GM12878 (cell line): ENCODE measurements around the gene POLRMT. TPM values are rescaled to one million over a fixed set of nuclear protein-coding genes. Genes with fewer than 3 reads are reported as not detected.

Experiments used
- CTCF ChIP-seq, 3 experiments: IDR thresholded peaks in 2 of 3; conservative IDR thresholded peaks in 1 of 3; 2 replicates each; pipeline ENCODE4 v1.5.1; 2011; ENCODE audit warnings: low read depth in 3 of 3, low read length in 3 of 3, mild to moderate bottlenecking in 3 of 3, control low read depth in 2 of 3, moderate library complexity in 2 of 3, inconsistent platforms in 1 of 3, mixed read lengths in 1 of 3; ENCODE audit not compliant: control insufficient read depth in 2 of 3, insufficient read depth in 1 of 3; ENCODE audit errors: extremely low read depth in 1 of 3
- FOXM1 ChIP-seq: IDR thresholded peaks from 2 replicates; pipeline ENCODE4 v1.6.1; 2012; ENCODE audit warnings: low read depth, mild to moderate bottlenecking, inconsistent platforms, low read length, moderate library complexity
- IKZF1 ChIP-seq: fragments of 450-650 bp; conservative IDR thresholded peaks from 2 replicates; pipeline ENCODE4 v1.6.1; 2017; ENCODE audit warnings: antibody characterized with exemption, mild to moderate bottlenecking
- IRF5 ChIP-seq: fragments of 450-650 bp; IDR thresholded peaks from 2 replicates; pipeline ENCODE4 v1.6.1; 2017; ENCODE audit warnings: borderline replicate concordance
- JUND ChIP-seq: IDR thresholded peaks from 2 replicates; pipeline ENCODE4 v1.6.1; 2012; ENCODE audit warnings: low read depth, mild to moderate bottlenecking, low read length, improper control_type of control experiment, moderate library complexity
- LARP7 ChIP-seq: fragments of 450-650 bp; IDR thresholded peaks from 2 replicates; pipeline ENCODE4 v1.6.1; 2017; ENCODE audit warnings: mild to moderate bottlenecking
- NR2F1 ChIP-seq: fragments of 450-650 bp; conservative IDR thresholded peaks from 2 replicates; pipeline ENCODE4 v1.6.1; 2017; ENCODE audit warnings: mild to moderate bottlenecking
- RB1 ChIP-seq: fragments of 450-650 bp; formaldehyde crosslinking; IDR thresholded peaks from 2 replicates; pipeline ENCODE4 v1.6.1; 2017; ENCODE audit warnings: mild to moderate bottlenecking, borderline replicate concordance
- RELB ChIP-seq: fragments of 450-650 bp; IDR thresholded peaks from 2 replicates; pipeline ENCODE4 v1.6.1; 2017; ENCODE audit warnings: low read depth, mild to moderate bottlenecking, moderate library complexity
- RUNX3 ChIP-seq: IDR thresholded peaks from 2 replicates; pipeline ENCODE4 v1.6.1; 2012; ENCODE audit warnings: low read length, inconsistent platforms
- SMAD5 ChIP-seq: IDR thresholded peaks from 2 replicates; pipeline ENCODE4 v1.6.1; 2016; ENCODE audit warnings: antibody characterized with exemption, low read depth
- SUPT20H ChIP-seq: IDR thresholded peaks from 2 replicates; pipeline ENCODE4 v1.6.1; 2011; ENCODE audit warnings: low read depth, mild to moderate bottlenecking, low read length, moderate library complexity, borderline replicate concordance; ENCODE audit not compliant: control insufficient read depth
- ZBTB4 ChIP-seq: fragments of 450-650 bp; formaldehyde crosslinking; IDR thresholded peaks from 2 replicates; pipeline ENCODE4 v1.4.0; 2022; ENCODE audit warnings: mild to moderate bottlenecking, moderate library complexity
- ZNF217 ChIP-seq: fragments of 450-650 bp; IDR thresholded peaks from 2 replicates; pipeline ENCODE4 v1.6.1; 2017; ENCODE audit warnings: antibody characterized with exemption, mild to moderate bottlenecking
- ZNF592 ChIP-seq: fragments of 450-650 bp; IDR thresholded peaks from 2 replicates; pipeline ENCODE4 v1.6.1; 2017; ENCODE audit warnings: mild to moderate bottlenecking, moderate library complexity
- polyA plus RNA-seq, 11 experiments: library from polyadenylated mRNA; depleted of rRNA in 4 of 11; unstranded in 6 of 11; stranded (reverse) in 5 of 11; fragments of >200 nt; fragmentation: Nextera tagmentation in 4 of 11; fragmentation: Illumina TruSeq in 1 of 11; extraction: Ambion mirVana in 4 of 11; extraction: Trizol in 1 of 11; gene quantifications; 1 replicate in 1 of 11; 2 replicates in 10 of 11; pipeline versions ENCODE4 v1.2.1 to v1.2.3, GENCODE V29; 2011 to 2016; ENCODE audit warnings: inconsistent platforms in 2 of 11, missing spikeins in 2 of 11, low read depth in 1 of 11
- total RNA-seq, 4 experiments: library from RNA; depleted of rRNA in 3 of 4; stranded (reverse); fragments of >200 nt in 3 of 4; fragmentation: Illumina TruSeq in 1 of 4; extraction: Trizol in 1 of 4; gene quantifications; 2 replicates each; pipeline versions ENCODE4 v1.2.1 to v1.2.3, GENCODE V29; 2013 to 2021

Gene POLRMT
- total and polyA plus RNA-seq, 10 of the 15 experiments (the other 5 are each of a cell fraction or from before 2014, with no cell fraction given): 9.9 to 57.6 (median 34.6) TPM

GRCh38 chr19:664913-665443 lies 31.6 kb upstream of the POLRMT start (continued):
- TF ChIP-seq ZNF592 (no peak), IKZF1 (peak; percentile 82), JUND (no peak), IRF5 (no peak), LARP7 (peak; percentile 58; the same call in 1 of the 2 replicates), NR2F1 (0 out of 2 replicates have a peak, but pooled peaks have one; percentile 18), RUNX3 (0 out of 2 replicates have a peak, but pooled peaks have one; percentile 19), ZNF217 (no peak), FOXM1 (no peak), ZBTB4 (CRISPR knock-in tag) (no peak), CTCF (IDR thresholded peaks at IDR 0.05 in 2 of 3, conservative IDR thresholded peaks at IDR 0.05 in 1 of 3; ENCODE audit: control insufficient read depth in 2 of 3, extremely low read depth in 1 of 3, insufficient read depth in 1 of 3, low read depth in 3 of 3, low read length in 3 of 3) (peak; percentile 81 to 95 (median 95); a peak in 5 of 6 replicates), SUPT20H (no peak), RB1 (peak; percentile 70; the same call in 1 of the 2 replicates), SMAD5 (no peak), RELB (peak; percentile 66)
